H1 (cell line): ENCODE results near the gene CD200R1L. TPM values are rescaled to one million over a fixed set of nuclear protein-coding genes. Genes with fewer than 3 reads are reported as not detected.

ENCODE experiments used
- KDM4A ChIP-seq: IDR thresholded peaks from one replicate; pipeline ENCODE4 v1.7.1; 2012; ENCODE audit warnings: low read depth, mild to moderate bottlenecking, moderate library complexity, low read length, inconsistent platforms; ENCODE audit not compliant: severe bottlenecking
- polyA plus RNA-seq, 7 experiments: library from polyadenylated mRNA; depleted of rRNA in 3 of 7; stranded (reverse) in 5 of 7; unstranded in 2 of 7; fragments of >200 nt in 5 of 7; fragments of 200-250 nt in 2 of 7; gene quantifications; 1 replicate in 5 of 7; 2 replicates in 1 of 7; 4 replicates in 1 of 7; pipeline versions ENCODE4 v1.2.1 to v1.2.3, GENCODE V29; 2011 to 2013; ENCODE audit warnings: missing spikeins in 2 of 7, mixed read lengths in 2 of 7
- total RNA-seq: library from RNA; stranded (reverse); fragmentation: NEBNext Ultra II Directional; extraction: Animal tissue kit (Norgen Biotek cat#: 25700); gene quantifications from 2 replicates; pipeline ENCODE4 v1.2.1, GENCODE V29; 2021

Gene CD200R1L
- total and polyA plus RNA-seq, 2 of the 8 experiments (the other 6 are each of a cell fraction or from before 2014, with no cell fraction given): not detected

GRCh38 chr3:112793326-112794081 is 53.2 kb downstream of the CD200R1L start (continued):
- TF ChIP-seq KDM4A: no peak
